DND-41 (cell line): ENCODE results near the gene RAB18.

Experiments used
- CTCF ChIP-seq: IDR thresholded peaks from 2 replicates; pipeline ENCODE4 v1.5.1; 2012; ENCODE audit warnings: borderline replicate concordance, low read length, moderate library complexity, mild to moderate bottlenecking; ENCODE audit not compliant: poor library complexity, severe bottlenecking; ENCODE audit errors: extremely low read depth
- EZH2 ChIP-seq: IDR thresholded peaks from 3 replicates; pipeline ENCODE4 v1.6.1; 2012; ENCODE audit warnings: borderline replicate concordance, low read depth, mild to moderate bottlenecking, moderate library complexity, low read length, inconsistent platforms; ENCODE audit not compliant: severe bottlenecking

- no peak for TF ChIP-seq CTCF
- TF ChIP-seq EZH2, result no peak
Measured at GRCh38 chr10:27485368-27485767, 18.7 kb upstream of the RAB18 start.
